Measurements from ENCODE around the gene OR51B4.
"Not testable (repeated sequence)": the region's sequence is repeated elsewhere in the genome, so short reads cannot be mapped to it uniquely, and the experiment has no call there.

- TF ChIP-seq CTCF, EP300 (IDR thresholded peaks at IDR 0.05): not testable (repeated sequence)
Measured at GRCh38 chr11:5294342-5294995, 7.3 kb downstream of the OR51B4 start.
